ENCODE data around the gene MRPS33. TPM values are rescaled to one million over a fixed set of nuclear protein-coding genes. Genes with fewer than 3 reads are reported as not detected.

MRPS33 gene
- total and polyA plus RNA-seq, 2 donors (not counting 3 experiments of a cell fraction or from before 2014, with no cell fraction given) = 13.5 to 34.1 TPM

GRCh38 chr7:140992422-140992821, 22.3 kb downstream of the MRPS33 start:
- Histone ChIP-seq H3K36me3 (ENCODE audit: control insufficient read depth in 2 of 2, extremely low read depth in 1 of 2, insufficient read depth in 2 of 2, low read length in 2 of 2) (no peaks in the 10 kb centered on the region), H3K9ac (replicated peaks; ENCODE audit: extremely low read depth, insufficient read depth, low read length) (no peak overlapping the region), H3K4me3 (replicated peaks in 1 of 3; ENCODE audit: insufficient read depth in 1 of 3, low read depth in 1 of 3, low read length in 3 of 3) (no peak overlapping the region), H3K27me3 (ENCODE audit: control insufficient read depth in 2 of 2, insufficient read depth in 2 of 2, low read length in 2 of 2) (no peaks in the 10 kb centered on the region), H2AFZ (ENCODE audit: low read depth, low read length) (no peak overlapping the region), H3K9me1 (replicated peaks; ENCODE audit: control insufficient read depth, extremely low read depth, insufficient read depth, low read length) (no peaks in the 10 kb centered on the region), H3K79me2 (ENCODE audit: control insufficient read depth, insufficient read depth, low read length) (no peaks in the 10 kb centered on the region), H4K20me1 (replicated peaks; ENCODE audit: control insufficient read depth, extremely low read depth, insufficient read depth, low read length) (no peaks in the 10 kb centered on the region), H3K4me2 (ENCODE audit: insufficient read depth, low read length) (no peak overlapping the region), H3K9me3 (replicated peaks; ENCODE audit: control insufficient read depth, insufficient read depth, low read length) (no peaks in the 10 kb centered on the region), H3K4me1 (ENCODE audit: control insufficient read depth, extremely low read depth, insufficient read depth, low read length) (no peaks in the 10 kb centered on the region), H3K27ac (ENCODE audit: insufficient read depth, low read depth, low read length) (no peak overlapping the region)
- BruUV-seq (replicated peaks) = no TSS peak
- ChIA-PET POLR2A (no interaction called here), CTCF (interaction anchor here (1.3 to 1.6 kb wide), 3 partner anchors 13 to 38 kb away, joined by 3 to 5 read pairs (median 3); no protein-coding TSS in a partner anchor)
- TF ChIP-seq POLR2A (IDR thresholded peaks at IDR 0.05; ENCODE audit: low read depth, low read length) (no peak), MAX (IDR thresholded peaks at IDR 0.05; ENCODE audit: insufficient read depth, insufficient read length) (no peak), FOS (IDR thresholded peaks at IDR 0.05; ENCODE audit: borderline replicate concordance, insufficient read depth, low read length) (no peak)
- FAIRE-seq (no peak), DNase-seq (ENCODE audit: low read depth, low spot score) (no peak)
- intact Hi-C loops (cut with micrococcal nuclease) (no loop called here), dilution Hi-C loops (cut with MboI; ENCODE audit: extremely low pct_ligation_motif_present, low sequenced_read_pairs) (no loop called here)

GRCh38 chr7:140990193-140990962, 24.4 kb downstream of the MRPS33 start:
- Histone ChIP-seq H3K9ac (replicated peaks; ENCODE audit: extremely low read depth, insufficient read depth, low read length) (no peak overlapping the region), H3K79me2 (ENCODE audit: control insufficient read depth, insufficient read depth, low read length) (no peaks in the 10 kb centered on the region), H3K9me3 (replicated peaks; ENCODE audit: control insufficient read depth, insufficient read depth, low read length) (no peaks in the 10 kb centered on the region), H3K36me3 (ENCODE audit: control insufficient read depth in 2 of 2, extremely low read depth in 1 of 2, insufficient read depth in 2 of 2, low read length in 2 of 2) (no peaks in the 10 kb centered on the region), H3K9me1 (replicated peaks; ENCODE audit: control insufficient read depth, extremely low read depth, insufficient read depth, low read length) (no peaks in the 10 kb centered on the region), H3K4me2 (ENCODE audit: insufficient read depth, low read length) (no peak overlapping the region), H2AFZ (ENCODE audit: low read depth, low read length) (no peak overlapping the region), H3K4me1 (ENCODE audit: control insufficient read depth, extremely low read depth, insufficient read depth, low read length) (no peaks in the 10 kb centered on the region), H4K20me1 (replicated peaks; ENCODE audit: control insufficient read depth, extremely low read depth, insufficient read depth, low read length) (no peaks in the 10 kb centered on the region), H3K27me3 (ENCODE audit: control insufficient read depth in 2 of 2, insufficient read depth in 2 of 2, low read length in 2 of 2) (no peaks in the 10 kb centered on the region), H3K27ac (ENCODE audit: insufficient read depth, low read depth, low read length) (no peak overlapping the region), H3K4me3 (replicated peaks in 1 of 3; ENCODE audit: insufficient read depth in 1 of 3, low read depth in 1 of 3, low read length in 3 of 3) (no peak overlapping the region)
- FAIRE-seq (no peak), DNase-seq (ENCODE audit: low read depth, low spot score) (no peak)
- intact Hi-C loops (cut with micrococcal nuclease) = no loop called here
- no peak for TF ChIP-seq MAX (IDR thresholded peaks at IDR 0.05; ENCODE audit: insufficient read depth, insufficient read length)
- TF ChIP-seq POLR2AphosphoS5 (IDR thresholded peaks at IDR 0.05; ENCODE audit: insufficient read depth, low read depth, low read length) = no peak
- no peak for TF ChIP-seq JUN (IDR thresholded peaks at IDR 0.05; ENCODE audit: borderline replicate concordance, insufficient read depth, insufficient read length, low read depth)
- TF ChIP-seq, protein P1, sequence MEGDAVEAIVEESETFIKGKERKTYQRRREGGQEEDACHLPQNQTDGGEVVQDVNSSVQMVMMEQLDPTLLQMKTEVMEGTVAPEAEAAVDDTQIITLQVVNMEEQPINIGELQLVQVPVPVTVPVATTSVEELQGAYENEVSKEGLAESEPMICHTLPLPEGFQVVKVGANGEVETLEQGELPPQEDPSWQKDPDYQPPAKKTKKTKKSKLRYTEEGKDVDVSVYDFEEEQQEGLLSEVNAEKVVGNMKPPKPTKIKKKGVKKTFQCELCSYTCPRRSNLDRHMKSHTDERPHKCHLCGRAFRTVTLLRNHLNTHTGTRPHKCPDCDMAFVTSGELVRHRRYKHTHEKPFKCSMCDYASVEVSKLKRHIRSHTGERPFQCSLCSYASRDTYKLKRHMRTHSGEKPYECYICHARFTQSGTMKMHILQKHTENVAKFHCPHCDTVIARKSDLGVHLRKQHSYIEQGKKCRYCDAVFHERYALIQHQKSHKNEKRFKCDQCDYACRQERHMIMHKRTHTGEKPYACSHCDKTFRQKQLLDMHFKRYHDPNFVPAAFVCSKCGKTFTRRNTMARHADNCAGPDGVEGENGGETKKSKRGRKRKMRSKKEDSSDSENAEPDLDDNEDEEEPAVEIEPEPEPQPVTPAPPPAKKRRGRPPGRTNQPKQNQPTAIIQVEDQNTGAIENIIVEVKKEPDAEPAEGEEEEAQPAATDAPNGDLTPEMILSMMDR (IDR thresholded peaks at IDR 0.05; ENCODE audit: extremely low read depth in 1 of 2, insufficient read depth in 1 of 2, low read depth in 1 of 2, low read length in 2 of 2) = no peak
- no peak for TF ChIP-seq EZH2 (IDR thresholded peaks at IDR 0.05; ENCODE audit: borderline replicate concordance, low read depth, low read length, severe bottlenecking)
- no peak for TF ChIP-seq GATA2 (IDR thresholded peaks at IDR 0.05; ENCODE audit: insufficient read depth, insufficient read length, low read depth, low read length)
- no peak for TF ChIP-seq MYC (IDR thresholded peaks at IDR 0.05; ENCODE audit: low read depth, low read length)
- no peak for TF ChIP-seq FOS (IDR thresholded peaks at IDR 0.05; ENCODE audit: borderline replicate concordance, insufficient read depth, low read length)
- TF ChIP-seq POLR2A (IDR thresholded peaks at IDR 0.05; ENCODE audit: low read depth, low read length) = no peak
- ChIA-PET CTCF (interaction anchor here (1.6 kb wide), 1 partner anchor 15 kb away, joined by 5 read pairs; no protein-coding TSS in a partner anchor), POLR2A (no interaction called here)
- dilution Hi-C loops (cut with MboI; ENCODE audit: extremely low pct_ligation_motif_present, low sequenced_read_pairs) = no loop called here
- no TSS peak for BruUV-seq (replicated peaks)

Data from endothelial cell of umbilical vein (primary cell).